ENCODE results near the gene LCOR. TPM values are rescaled to one million over a fixed set of nuclear protein-coding genes. Genes with fewer than 3 reads are reported as not detected.
A peak's percentile ranks its signal among the peaks of the same experiment; 100 is the strongest.

LCOR gene
- total RNA-seq, 1 donor from 2014 or later, result 16.9 TPM

DNA sequence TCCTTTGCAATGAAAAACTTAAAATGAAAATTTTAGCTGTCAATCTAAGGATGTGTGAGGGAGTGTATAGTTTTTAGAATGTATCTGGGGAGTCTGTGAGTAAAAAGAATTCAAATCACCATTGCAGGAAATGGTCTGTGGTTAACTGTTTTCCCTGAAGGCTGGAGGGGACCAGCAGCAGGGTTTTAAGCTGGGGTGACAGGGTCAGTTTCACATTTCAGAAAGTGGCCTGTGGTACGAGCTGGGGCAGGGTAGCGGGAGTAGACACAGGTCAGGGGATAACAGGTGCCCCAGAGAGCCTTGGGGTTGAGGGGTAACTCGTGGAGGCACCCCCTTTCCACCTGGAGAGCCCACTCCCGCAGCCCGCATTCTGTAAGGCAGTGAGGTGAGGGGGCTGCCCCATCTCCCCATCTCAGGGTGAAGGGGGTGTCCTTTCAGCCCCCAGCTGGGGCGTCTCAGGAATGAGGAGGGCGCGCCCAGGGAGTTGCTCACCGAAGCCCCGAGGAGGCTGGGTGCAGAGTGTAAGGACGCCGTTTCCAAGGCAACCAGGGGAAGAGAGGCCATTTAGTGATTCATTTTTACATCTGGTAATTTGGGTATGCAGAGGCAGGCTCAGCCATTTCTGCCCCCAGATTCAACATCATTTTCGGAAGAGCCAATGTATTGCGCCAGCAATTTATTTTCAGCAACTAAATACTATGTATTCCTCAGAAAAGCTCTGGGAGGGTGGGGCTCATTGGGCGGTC is 184.8 kb downstream of the LCOR start:
- ATAC-seq (ENCODE audit: poor library complexity), result no peak
- no peak for DNase-seq
- intact Hi-C loops (cut with DNase I), result no loop called here

DNA sequence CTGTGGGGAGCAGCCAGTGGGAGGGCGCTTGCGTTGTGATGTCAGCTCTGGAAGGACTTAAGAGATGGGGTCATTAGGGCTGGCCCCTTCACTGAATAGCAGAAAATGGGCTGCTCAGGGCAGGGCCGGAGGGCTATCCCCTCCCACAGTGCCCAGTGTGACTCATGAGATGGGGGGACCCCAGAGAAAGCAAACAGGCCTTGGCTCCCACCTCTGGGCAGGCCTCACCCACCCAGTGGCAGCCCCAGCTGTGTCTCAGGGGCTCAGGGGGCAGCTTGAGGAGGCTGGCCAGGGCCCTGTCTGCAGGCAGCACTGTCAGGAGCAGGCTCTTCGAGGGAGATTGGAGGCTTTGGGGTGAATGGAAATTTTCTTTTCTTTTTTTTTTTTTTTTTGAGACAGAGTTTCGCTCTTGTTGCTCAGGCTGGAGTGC is 185.4 kb downstream of the LCOR start:
- intact Hi-C loops (cut with DNase I), result no loop called here
- DNase-seq (no peak), ATAC-seq (ENCODE audit: poor library complexity) (no peak)

DNA sequence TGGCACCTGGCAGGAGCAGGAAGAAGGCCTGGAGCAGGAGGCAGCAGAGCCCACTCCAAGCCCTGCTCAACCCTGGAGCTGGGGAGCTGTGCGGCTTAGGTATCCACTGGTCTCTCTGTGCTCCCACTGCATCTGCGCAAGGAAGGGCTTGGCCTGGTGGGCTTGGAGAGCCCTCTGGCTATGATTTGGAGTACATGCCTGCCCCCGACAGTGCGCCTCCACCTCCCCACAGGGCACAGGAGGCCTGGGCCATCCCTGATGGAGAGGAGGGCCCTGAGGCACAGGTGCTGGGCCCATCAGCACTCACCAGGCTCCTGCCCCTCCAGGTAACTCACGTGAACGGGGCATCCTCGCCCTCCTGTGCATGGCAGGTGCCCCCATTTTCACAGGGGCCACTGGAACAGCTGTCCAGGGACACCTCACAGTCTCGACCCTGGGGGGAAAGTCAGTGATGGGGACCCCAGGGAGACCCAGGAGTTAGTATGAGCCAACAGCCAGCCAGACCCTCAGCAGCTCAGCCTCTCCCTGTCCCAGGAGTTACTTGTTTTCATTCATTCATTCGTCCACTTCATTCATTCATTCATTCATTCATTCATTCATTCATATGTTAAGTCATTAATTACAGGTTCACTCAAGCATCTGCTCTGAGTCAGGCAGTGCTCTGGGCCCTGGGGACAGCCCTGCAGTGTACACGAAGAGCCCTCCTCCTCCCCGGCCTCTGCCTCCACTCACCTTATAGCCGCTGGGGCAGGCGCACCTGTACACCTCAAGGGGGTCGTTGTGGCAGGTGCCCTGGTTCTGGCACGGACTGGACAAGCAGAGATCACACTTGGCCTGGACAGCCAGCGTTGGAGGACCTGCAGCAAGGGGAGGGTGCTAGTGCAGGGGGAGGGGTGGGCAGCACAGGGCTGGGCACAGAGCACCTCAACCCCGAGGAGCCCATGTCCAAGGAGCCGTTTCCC is 186.4 kb downstream of the LCOR start:
- intact Hi-C loops (cut with DNase I), result no loop called here
- ATAC-seq (ENCODE audit: poor library complexity) (no peak), DNase-seq (no peak)

DNA sequence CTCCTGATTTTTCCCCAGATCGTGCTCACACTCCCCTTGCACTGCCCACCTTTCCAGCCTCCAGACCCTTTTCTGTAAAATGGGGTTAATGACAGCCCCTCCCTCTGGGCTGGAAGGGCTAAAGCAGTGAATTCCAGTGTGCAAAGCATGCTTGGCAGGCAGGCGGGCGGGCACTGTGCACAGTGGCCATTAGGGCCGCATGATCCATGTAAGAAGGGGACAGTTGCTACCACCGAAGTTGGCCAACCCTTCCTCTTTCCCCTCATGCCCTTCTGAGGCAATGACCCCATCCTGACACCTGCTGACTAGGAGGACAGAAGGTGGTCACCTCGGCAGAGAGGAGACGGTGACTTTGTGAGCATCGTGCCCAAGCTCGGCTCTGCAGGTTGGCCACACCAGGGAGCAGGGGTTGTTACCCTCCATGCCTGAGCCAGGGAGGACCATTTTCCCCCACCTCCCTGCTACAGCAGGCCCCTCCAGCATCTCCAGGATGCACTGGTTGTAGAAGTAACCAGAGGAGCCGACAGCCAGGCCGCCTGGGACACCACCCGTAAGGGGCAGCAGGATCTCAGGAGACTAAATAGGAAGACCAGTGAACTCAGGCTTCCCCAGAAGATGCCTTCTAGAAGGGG is 187.2 kb downstream of the LCOR start:
- DNase-seq, result no peak
- ATAC-seq (ENCODE audit: poor library complexity), result no peak
- intact Hi-C loops (cut with DNase I), result no loop called here

DNA sequence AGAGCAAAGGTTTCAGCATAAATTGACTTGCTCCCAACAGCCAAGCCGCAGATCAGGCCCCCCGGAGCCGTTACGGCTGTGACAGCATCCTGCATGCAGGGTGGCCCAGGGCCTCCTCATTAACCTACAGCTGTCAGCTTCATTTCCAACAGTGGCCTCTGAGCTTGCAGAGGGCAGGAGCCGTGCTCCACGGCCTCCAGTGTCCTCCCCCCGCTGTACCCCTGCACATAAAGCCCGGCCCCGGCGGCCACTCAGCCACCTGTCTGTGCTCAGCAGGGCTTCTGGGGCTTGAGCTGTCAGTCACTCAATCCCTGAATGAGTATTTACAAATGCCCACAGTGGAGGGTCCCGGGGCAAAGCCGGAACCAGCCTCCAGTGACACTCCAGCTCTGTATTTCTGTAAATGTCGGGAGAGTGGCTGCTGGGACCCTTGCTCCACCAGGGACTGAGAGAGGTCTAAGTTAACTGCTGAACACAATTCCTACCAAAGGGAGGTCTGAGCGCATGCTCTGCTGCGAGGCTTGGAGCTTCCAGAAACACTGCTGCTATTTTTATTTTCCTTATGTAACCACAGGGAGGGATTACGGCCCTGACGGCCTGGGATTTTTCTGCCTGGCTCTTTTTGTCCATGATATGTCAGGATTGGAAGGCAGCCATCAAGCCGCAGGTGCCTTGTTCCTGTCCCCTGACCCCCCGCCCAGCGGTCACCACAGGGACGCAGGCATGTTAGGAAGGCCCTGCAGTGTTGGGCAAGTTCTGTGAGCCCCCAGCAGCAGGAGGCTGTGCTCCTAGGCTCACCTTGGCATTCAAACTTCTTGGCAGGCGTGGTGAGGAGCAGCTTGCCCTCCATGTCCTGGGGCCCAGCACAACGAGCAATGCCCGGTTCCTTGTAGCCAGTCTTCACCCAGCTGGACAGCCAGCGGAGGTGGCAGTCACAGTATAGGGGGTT is 188.6 kb downstream of the LCOR start:
- peak; percentile 67 for DNase-seq
- ATAC-seq (ENCODE audit: poor library complexity), result peak; percentile 88
- intact Hi-C loops (cut with DNase I), result no loop called here

DNA sequence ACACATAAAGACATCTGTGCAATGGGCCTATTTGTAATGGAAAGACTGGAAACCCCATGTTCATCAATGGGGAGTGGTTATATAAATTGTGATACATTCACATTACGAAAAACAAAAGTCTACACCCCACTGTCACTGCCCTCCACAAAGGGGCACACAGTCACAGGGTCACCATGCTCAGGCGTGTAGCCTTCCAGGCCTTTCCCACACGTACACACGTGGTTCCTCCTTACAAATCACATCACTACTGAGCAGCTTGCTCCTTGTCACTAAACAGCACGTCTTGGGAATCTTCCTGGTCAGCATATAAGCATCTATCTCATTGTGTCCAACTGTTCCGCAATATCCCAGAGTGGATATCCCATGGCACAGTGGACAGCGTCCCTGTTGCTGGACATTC is 190.5 kb downstream of the LCOR start:
- intact Hi-C loops (cut with DNase I), result no loop called here
- no peak for ATAC-seq (ENCODE audit: poor library complexity)
- no peak for DNase-seq

DNA sequence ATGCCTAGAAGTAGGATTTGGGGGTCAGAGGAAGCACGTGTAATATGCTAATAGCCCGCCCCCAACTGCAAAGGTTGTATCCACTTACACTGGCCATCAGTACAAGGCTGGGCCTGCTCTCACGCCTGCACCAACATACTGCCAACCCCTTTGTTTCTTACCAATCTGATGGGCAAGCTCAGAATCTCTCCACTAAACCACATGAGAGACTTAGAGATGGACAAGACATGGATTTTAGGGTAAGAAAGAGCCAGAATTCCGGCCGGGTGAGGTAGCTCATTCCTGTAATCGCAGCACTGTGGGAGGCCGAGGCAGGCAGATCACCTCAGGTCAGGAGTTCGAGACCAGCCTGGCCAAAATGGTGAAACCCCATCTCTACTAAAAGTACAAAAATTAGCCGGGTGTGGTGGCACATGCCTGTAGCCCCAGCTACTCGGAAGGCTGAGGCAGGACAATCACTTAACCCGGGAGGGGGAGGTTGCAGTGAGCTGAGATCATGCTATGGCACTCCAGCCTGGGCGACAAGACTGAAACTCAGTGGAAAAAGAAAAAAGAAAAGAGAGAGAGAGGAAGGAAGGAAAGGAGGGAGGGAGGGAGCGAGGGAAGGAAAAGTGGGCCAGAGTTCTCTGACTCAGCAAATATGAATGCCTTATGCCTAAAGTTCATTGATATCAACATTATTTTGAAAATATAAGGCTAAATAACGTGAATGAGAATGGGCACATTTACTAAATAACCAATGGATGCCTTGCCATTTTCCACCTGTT is 191.5 kb downstream of the LCOR start:
- ATAC-seq (ENCODE audit: poor library complexity) (no peak), DNase-seq (no peak)
- intact Hi-C loops (cut with DNase I), result no loop called here

DNA sequence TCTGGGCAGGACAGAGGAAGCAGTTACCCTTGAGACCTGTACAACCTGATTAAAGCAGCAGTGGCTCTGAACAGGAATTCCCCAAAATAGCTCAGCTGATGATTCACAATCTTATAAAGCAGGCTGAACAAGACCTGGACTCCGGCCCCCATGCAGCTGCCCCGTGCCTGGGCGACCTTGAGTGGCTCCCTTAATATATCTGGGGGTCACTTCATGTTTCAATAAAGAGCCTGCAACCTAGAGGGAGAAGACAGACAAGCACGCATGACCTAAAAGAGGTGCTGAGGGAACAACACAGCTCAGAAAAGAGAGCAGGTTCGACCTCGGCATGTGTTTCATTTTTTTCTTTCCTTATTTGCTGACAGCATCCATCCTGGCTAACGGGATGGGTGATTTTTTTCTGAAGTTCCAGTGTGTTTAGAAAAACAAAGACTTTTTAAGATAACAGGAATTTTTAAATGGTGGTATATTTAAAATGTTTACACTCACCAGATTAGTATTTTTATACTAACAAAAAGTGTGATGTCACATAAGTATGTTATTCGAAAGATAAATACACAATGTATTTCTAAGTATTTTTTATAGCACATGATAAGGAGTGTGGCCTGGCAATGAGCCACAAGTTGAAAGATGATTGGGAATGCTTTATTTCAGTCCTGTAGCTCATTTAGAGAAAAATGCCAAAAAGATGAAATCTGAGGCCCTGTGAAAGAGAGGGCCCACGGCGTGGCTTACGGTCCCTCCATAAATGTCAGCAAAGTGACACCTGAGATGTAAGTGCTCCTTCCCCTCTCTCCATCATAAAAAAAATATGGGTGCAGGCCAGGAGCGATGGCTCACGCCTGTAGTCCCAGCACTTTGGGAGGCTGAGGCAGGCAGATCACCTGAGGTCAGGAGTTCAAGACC is 192.3 kb downstream of the LCOR start:
- intact Hi-C loops (cut with DNase I), result loop anchor here (5.0 kb wide), 1 partner anchor 112 kb away; no protein-coding TSS in a partner anchor
- ATAC-seq (ENCODE audit: poor library complexity), result peak; percentile 35
- no peak for DNase-seq

DNA sequence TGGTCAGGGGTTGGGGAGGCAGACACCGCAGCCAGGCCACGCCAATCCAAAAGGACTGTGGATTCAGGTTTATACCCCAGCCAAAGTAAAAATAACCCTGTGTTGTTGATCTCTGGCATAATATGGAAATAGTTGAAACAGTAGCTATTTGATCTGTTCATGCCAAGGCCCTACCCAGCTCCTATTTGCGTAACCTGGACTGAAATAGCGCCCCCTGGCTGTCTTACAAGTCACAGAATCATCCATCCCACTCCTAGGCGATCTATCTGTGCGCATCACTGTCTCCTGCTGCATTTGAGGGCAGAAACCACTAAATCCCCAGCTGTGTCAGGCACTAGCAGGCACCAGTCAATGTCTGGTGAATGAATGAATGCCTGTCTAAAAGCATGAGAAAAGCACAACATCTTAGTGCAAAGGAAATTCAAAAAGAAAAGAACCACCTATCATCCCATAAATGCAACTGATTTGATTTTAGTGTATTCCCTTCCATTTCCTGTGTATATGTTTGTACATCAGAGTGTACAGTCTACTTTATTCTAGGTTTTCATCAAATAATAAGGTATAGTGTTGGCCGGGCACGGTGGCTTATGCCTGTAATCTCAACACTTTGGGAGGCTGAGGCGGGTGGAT is 193.6 kb downstream of the LCOR start:
- DNase-seq (no peak), ATAC-seq (ENCODE audit: poor library complexity) (peak; percentile 42)
- intact Hi-C loops (cut with DNase I), result loop anchor here (5.0 kb wide), 1 partner anchor 113 kb away; no protein-coding TSS in a partner anchor

DNA sequence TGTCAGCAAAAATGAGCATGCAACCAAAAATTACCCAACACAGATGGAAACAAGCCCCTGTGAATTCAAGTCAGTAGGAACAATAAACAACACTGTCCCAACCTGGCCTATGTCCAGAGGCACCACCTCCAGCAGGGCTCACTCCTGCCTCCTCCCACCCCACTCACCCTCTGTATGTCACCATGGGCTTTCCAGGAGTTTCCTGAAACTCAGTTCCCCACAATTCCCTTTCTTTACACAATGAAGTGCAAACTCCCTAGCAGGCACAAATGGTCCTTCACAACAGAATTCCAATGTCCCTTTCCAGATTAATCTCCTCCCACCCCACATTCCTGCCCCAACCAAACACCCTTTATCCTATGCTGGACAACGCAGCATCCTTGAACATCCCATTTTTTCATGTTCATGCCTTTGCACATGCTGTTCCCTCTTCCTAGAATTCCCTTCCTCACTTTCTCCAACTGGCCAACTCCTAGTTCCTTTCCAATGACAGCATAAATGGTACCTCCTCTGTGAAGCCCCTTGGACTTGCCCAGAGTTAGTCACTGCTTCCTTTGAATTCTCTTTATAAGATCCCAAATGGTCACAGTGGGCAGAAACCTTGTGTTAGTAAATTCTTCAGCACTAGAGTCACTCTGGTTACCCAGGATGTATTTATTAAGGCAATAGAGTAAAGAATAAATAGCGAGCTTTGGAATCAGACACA is 196.2 kb downstream of the LCOR start:
- no peak for DNase-seq
- intact Hi-C loops (cut with DNase I), result loop anchor here (5.0 kb wide), 1 partner anchor 116 kb away; no protein-coding TSS in a partner anchor
- ATAC-seq (ENCODE audit: poor library complexity), result no peak

DNA sequence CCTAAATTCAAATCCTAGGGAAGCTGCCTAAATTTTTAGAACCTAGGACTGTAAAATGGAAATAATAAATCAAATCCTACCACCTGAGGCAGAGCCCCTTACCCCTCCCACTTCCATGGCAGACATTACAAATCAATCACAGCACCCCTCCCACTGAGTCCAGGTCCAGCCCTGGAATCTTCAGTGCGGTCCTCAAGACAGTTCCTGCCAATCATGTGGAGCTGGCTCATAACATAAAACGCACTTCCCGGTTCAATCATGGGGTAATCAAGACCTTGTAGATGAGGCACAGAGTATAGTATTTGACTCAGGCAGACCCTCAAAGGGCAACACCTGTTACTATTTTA is 196.7 kb downstream of the LCOR start:
- ATAC-seq (ENCODE audit: poor library complexity) (no peak), DNase-seq (no peak)
- intact Hi-C loops (cut with DNase I), result loop anchor here (5.0 kb wide), 1 partner anchor 117 kb away; no protein-coding TSS in a partner anchor

DNA sequence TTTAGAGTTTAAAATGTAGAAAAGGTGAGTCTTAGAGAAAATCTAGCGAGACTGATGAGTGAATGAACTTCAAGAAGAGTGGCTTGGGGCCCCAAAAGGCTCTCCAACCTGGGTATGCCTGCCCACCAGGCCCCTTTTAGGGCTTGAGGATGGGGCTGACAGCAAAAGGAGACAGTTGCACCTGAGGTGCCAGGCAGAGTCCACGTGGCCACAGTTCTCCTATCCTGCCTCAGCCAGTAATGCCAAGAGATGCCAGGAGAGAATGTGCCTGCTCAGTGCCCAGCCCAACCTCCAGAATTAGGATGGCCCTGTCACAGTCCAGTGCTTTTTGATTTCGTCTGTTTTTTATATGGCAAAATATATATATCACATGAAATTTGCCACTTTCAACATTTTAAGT is 197.2 kb downstream of the LCOR start:
- intact Hi-C loops (cut with DNase I), result loop anchor here (5.0 kb wide), 1 partner anchor 117 kb away; no protein-coding TSS in a partner anchor
- ATAC-seq (ENCODE audit: poor library complexity) (no peak), DNase-seq (no peak)

DNA sequence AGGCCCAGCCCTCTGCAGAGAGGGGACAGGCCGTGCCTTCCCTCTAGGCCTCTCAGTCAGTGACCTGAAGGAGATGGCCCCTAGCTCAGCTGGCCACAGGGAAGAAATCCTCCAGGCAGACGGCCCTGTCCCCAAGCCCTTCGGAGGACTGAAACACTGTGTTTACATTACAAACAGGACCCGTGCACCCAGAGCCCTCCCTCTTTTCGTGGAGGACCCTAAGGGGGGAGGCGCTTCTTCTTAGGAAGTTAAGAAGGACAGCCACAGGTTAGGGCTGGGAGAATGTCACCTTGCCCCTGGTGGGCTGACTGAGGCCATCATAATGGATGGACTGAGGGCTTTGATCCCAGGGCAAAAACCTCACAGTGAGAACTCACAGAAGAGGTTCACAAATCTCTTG is 198.8 kb downstream of the LCOR start:
- DNase-seq (no peak), ATAC-seq (ENCODE audit: poor library complexity) (no peak)
- intact Hi-C loops (cut with DNase I), result no loop called here

DNA sequence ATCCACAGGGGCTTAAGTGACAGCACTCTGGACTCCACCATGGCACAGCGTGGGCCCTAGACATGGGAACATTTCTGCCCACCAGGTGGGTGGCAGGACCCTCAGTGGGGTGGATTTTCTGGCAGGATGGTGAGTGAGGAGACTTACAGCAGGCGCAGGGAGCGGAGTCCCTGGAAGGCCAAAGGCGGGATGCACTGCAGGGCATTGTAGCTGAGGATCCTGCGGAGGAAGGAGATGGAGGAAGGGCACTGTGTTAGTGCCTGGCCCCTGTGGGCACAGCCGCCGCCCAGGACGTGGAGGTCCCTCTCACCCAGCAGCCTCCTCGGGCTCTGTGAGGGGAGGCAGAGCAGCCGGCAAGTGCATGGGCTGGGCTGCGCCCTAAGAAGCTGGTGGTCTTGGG is 199.4 kb downstream of the LCOR start:
- no peak for ATAC-seq (ENCODE audit: poor library complexity)
- intact Hi-C loops (cut with DNase I), result no loop called here
- DNase-seq, result no peak

DNA sequence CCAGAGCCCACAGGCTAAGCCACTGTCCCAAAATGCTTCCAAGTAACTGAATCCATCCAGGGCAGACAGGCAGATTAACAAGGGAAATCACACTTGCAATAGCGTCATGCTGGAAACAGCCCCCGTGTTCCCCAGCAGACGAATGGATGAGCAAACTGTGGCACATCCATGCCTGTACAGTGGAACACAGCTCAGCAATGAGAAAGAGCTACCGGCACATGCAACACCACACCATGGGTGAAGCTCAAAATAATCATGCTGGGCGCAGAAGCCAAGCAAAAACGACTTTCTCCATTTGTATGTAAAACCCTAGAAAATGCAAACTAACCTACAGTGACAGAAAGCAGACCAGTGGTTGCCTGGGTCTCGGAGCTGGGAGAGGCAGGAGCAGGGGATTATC is 200.5 kb downstream of the LCOR start:
- DNase-seq (no peak), ATAC-seq (ENCODE audit: poor library complexity) (no peak)
- intact Hi-C loops (cut with DNase I), result no loop called here

Measured in Right ventricle myocardium superior (tissue), 1 donor.